Nucleus accumbens (tissue), 56 donors: ENCODE results near the gene COQ6.
"Not testable (repeated sequence)": the region's sequence is repeated elsewhere in the genome, so short reads cannot be mapped to it uniquely, and the experiment has no call there.

Experiments used
- DNase-seq, 56 donors: peaks; one replicate each; lab custom pipeline; 2025; lab: John Stamatoyannopoulos, UW

The COQ6 gene

DNA sequence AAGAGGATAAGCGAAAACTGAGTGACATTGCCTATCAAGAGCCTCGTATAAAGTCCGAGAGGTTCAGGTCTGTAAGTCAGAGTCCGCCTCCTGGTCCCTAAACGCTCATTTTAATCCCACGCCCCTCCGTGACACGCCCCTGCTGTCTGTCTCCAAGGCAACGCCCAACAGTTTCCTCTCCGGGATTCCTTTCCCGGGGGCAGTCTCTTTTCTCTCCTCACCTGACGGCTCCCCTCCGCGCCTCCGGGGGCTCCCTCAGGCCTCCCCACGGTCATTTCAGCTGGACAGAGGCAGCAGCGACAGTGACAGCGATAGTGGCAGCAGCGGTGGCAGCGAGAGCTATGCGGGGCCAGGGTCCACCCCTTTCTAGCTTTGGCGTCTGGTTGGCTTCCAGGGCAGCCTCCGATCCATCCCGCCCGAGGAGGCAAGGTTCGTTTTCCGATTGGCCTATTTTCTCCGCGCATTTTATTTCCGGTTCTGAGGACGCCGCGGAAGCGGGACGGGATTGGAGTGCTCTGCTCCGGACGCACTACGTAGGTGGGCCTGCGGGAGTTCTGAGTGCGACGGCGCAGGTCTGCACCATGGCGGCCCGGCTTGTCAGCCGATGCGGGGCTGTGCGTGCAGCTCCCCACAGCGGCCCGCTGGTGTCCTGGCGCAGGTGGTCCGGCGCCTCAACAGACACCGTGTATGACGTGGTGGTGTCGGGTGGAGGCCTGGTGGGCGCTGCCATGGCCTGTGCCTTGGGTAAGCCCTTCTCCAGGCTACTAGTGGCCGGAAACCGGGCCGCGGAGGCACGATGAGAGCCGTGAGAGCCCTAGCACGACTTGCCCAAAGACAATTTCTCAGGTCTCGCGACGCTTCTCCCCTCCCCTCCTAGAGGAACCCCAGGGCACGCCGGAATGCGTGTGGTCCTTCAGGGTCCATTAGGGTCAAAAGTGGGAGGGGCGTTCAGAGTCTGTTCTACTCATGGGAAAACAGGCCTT lies at the start of gene COQ6, which contains the start of gene FAM161B:
TSS of gene COQ6 (plus strand) at position 551 of the 983 bp plus-strand sequence. CDS start at position 582, 31 bp downstream.
TSS of gene FAM161B (minus strand) at position 343 of the 983 bp plus-strand sequence. CDS start at position 275, 68 bp downstream.
- DNase-seq: peak; percentile 70 to 98 (median 92)

DNA sequence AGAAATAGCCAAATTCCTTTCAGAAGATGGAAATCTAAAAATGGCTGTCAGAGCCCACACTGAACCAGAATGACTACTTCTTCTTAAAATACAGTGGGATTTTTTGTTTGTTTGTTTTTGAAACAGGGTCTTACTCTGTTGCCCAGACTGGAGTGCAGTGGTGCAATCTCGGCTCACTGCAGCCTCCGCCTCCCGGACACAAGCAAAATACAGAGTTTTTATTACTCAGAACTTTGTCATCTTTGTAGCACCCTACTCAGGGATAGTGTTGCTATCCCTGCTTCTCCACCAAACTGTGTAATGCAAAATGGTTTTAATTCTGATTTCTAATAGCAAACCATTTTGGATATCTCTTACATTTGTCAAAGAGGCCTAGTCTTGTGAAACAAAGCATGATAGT lies 47.1 kb upstream of the COQ6 start:
- no peak for DNase-seq

DNA sequence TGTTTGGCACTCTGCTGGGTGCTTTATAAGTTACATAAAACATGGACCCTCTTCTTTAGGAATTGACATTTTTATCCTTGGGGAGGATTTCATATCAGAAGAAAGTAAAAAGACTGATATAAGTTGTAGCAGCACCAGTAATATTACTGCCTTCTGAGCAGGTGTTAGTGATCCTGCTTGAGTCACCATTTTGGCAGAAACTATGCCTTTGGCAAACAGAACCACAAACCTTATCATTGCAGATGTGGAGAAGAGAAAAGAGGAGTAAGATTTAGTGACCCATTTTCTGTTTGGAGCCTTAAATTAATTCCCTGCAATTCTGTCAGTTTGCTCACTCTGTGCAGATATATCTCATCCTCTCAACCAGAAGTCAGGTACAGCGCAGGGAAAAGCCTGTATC lies 40.4 kb upstream of the COQ6 start:
- DNase-seq: no peak

DNA sequence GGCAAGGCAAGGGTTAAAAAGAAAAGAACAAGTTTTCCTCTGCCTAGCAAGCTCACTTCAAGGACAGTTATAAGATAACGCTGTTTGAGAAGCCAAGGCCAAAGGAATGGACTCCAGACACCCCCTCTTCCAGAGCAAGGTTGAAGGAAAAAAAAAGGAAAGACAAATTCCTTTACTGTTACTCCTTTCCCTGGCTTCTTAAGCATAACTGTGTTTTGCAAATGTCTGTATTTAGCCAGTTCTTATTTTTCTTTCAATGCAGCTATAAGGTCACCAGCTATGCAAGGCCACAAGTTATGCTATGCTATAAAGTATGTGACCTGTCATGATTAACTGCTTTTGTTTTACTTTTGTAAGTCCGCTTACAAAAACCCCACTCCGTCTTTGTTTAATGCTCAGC lies 36.8 kb upstream of the COQ6 start:
- DNase-seq: no peak

DNA sequence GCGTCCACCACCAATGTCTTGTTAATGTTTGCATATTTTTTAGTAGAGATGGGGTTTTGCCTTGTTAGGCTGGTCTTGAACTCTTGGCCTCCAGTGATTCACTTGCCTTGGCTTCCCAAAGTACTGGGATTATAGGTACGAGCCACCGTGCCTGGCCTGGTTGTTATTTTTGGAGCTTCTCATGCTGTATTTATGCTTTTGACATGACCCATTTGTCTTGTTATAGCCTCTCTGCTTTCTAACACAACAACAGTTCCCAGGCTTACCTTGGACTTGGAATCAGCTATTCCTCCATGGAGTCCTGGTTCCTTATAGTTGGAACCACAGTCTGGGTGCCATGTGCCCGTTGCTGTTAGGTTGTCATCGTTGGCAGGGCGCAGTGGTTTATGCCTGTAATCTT lies 33.8 kb upstream of the COQ6 start:
- no peak for DNase-seq

DNA sequence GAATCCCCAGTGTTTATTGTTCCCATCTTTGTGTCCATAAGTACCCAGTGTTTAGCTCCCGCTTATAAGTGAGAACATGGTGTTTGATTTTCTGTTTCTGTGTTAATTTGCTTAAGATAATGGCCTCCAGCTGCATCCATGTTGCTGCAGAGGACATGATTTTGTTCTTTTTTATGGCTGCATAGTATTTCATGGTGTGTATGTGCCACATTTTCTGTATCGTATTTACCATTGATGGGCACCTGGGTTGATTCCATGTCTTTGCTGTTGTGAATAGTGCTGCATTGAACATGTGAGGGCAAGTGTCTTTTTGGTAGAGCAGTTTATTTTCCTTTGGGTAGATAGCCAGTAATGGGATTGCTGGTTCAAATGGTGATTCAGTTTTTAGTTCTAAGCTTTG lies 30.6 kb upstream of the COQ6 start:
- not testable (repeated sequence) for DNase-seq

DNA sequence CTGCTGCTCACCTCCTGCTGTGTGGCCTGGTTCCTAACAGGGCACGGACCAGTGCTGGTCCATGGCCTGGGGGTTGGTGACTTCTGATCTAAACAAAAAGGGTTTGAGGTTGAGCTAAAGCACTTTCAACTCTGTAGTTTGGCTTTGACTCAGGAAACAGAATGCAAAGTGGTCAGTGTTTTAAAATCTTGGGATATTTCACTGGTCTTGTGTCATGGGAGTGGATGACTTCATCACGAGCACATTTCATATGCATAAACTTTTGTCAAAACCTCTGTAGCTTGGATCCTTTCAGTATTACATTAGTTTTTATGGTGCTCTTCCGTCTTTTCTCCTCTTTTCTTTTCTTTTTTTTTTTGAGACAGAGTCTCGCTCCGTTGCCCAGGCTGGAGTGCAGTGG lies 25.8 kb upstream of the COQ6 start:
- no peak for DNase-seq

DNA sequence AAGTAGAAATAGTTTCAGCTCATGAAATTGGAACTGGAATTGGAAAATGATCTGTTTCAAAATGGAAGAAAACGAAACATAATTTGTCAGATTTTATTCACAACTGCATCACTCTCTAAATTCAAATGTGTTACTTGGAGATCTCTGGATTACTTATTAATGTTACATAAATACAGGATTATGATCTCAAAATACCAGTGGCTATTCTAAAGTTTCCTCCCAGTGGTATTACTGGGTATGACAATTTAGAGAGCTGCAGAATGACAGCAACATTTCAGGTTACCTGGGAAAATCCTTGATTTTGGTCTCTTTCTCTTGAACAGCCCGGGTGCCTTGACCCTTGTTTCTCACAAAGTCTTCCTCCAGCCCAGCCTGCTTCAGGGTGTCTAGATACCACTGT lies 14.4 kb upstream of the COQ6 start:
- DNase-seq: no peak

DNA sequence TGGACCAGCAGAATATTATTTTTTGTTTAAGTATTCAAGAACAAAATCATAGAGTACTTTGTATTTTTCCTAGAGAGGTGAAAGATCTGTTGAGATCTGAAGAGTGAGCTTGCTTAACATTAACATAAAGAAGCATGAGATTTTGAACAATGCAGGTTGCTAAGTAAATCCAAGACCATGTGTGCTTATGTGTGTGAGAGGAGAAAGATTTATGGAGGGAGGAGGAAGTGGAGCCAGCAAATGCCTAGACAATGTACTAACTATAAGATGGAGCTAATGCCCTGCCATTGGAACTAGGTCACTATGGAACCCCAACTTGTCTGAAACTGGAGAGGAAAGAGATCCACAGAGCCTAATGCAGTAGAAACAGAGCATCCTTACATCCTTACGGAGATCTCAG lies 13.6 kb upstream of the COQ6 start:
- DNase-seq: no peak

DNA sequence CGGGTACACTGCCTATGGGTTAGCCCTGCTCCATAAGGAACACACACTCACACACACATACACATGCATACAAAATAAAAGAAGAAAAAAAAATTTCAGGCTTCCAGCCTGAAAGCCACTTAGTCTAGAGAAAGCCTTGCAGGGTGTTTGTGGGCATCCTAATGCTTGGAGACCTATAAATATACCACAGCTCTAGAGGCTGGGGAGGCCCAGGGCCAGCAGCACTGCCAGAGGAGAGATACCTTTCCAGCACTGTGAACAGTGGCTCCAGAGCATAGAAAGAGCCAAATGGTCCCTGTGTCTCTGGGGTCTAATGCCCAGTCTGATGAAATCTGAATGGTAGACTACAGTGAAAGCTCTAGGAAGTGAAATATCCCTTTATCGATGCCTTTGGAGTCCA lies 13.1 kb upstream of the COQ6 start:
- DNase-seq: no peak

DNA sequence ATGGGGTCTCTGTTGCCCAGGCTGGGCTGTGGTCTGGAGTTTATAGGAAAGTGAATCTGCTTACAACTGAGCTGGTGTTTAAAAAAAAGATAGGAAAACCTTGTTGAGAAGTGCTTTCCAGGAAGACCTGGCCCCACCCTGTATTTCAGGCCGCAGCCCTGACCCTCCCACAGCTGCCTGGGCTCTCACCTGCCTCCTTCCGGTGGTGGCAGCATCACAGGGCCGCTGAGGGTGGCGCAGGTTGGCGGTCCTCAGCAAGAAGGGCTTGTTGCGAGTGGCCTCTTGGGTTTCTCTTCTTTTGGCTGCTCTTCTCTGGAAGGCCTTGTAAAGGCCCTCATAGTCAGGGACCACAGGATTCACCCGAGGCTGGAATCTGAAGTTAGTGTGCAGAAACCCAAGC lies 7.9 kb upstream of the COQ6 start:
- DNase-seq: no peak

DNA sequence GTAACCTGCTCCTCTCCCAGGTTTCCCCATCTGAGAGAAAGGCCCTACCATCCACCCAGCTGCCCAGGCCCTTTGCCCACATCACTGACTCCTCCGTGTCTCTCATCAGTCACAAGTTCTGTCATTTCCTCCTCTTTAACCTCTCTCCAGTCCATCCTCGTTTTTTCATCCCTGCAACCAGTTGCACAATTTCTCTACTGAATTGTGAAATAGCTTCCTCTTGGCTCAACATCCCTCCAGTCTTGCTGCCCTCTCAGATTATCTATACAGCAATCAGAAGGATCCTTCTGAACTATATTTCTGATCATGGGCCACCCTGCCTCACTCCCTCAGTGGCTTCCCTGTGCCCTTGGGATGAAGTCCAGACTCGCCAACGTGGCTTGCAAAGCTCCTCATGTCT lies 7.0 kb upstream of the COQ6 start:
- DNase-seq: no peak

DNA sequence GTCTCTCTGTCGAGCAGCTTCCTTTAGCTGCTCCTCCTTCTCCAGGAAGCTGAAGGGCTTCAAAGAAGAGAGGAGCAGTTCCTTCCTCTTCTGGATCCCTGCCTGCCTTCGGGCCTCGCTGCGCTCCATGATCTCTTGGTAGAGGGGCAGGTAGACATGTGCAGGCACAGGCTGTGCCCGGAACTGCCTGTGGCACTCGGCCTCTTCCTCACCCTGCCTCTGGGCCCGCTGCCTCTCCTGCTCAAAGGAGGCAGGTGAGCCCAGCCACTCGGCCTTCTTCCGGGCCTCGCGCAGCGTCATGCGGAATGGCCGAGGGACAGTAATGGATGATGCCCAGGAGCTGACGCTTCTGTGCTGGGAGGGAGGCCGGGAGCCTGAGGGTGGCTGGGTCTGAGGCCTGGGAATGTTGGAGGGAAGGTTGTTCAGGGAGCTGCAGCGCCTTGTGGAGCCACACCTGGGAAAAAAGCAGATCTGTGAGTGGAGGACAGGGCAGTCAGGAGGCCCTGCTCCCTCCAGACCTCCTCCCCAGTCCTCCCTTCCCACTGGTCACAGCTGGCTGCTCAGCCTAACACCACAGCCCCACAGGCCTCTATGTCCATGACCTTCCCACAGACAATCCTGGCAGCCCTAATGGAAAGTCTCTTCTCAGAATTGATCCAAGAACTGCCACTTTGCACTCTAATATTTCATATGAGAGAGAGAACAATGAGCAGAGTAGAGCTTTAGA lies 5.5 kb upstream of the COQ6 start:
- no peak for DNase-seq

DNA sequence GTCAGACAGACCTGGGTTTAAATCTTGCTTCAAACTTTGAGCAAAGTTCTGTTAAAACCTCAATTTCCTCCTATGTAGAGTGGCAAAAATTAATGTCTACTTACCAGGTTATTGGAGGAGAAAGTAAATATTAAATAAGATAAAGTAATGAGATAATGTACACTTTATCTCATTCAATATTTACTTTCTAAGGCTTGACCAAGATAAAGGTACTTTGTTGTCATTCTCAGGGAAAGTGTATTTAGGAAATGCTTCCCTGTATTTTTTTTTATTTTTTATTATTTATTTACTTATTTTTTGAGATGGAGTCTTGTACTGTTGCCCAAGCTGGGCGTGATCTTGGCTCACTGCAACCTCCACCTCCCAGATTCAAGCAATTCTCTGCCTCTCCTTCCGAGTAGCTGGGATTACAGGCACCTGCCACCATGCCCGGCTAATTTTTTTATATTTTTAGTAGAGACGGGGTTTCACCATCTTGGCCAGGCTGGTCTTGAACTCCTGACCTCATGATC lies 4.9 kb upstream of the COQ6 start:
- no peak for DNase-seq

DNA sequence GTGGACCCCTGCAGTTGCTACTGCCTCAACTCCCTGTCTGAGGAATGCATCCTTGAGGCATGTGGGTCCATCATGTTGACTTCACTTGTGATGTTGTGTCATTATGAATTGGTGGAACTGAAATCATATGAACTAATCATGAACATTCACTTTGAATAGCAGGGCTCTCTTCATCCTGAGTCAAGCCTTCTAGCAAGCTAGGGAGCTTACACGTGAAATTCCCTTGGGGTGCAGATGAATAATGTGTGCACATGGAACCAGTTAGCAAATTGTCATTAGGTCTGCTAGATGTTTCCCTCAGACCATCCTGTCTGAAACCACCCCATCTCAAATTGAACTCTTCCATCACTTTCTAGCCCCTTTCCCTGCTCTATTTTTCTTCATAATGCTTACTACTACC lies 3.6 kb downstream of the COQ6 start:
- DNase-seq: no peak

DNA sequence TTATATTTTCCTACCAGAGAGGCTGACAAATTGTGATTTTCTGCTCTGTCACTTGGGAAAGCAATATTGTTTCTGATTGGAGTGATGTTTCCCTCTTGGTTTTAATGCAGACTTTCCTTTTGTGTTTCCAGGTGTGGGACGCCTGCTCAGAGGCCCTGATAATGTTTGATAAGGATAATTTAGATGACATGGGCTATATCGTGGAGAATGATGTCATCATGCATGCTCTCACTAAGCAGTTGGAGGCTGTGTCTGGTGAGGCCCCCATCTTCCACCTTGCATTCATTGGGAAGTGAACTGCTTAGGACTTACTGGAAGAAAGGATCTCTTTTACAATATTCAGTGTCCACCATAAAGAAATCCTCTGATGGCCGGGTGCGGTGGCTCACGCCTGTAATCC lies 5.6 kb downstream of the COQ6 start:
- no peak for DNase-seq

DNA sequence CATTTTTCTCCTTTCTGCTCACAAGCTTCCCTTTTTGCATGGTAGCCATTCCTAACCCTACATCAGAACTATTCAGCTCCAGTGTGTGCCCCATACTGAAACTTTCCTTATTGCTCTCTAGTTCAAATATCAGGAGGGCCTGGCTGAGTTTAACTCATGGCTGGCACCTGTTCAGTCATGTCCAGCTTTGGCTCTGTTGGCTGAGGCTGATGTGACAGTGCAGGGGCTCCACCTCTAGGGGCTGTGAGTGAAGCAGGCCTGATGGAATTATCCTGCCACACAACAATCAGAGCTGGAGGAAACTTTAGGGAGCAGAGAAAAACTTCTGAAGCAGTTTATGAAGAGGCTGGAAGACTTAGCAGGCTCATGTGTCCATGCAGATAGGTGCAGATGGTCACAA lies 8.5 kb downstream of the COQ6 start:
- no peak for DNase-seq

DNA sequence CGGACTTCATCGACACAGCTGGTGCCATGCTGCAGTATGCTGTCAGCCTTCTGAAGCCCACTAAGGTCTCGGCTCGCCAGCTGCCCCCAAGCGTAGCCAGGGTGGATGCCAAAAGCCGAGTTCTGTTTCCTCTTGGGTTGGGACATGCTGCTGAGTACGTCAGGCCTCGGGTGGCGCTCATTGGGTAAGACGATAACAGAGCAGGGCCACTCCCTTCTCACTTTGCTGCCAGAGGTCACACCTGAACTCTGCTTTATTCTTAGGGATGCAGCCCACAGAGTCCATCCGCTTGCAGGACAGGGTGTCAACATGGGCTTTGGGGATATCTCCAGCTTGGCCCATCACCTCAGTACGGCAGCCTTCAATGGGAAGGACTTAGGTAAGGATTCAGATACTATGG lies 11.1 kb downstream of the COQ6 start:
- no peak for DNase-seq

DNA sequence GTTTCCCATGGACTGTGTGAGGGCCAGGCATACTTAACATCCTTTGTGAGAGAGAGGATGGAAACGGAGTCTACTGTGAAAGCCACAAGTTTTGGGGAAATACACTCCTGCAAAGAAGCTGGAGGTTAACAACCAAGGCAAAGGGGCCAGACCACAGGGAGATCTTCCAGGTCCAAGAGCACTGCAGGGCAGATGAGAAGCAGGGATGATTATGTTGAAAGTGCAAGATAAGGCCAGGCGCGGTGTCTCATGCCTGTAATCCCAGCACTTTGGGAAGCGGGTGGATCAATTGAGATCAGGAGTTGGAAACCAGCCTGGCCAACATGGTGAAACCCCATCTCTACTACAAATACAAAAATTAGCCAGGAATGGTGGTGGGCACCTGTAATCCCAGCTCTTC lies 15.1 kb downstream of the COQ6 start:
- DNase-seq: no peak

DNA sequence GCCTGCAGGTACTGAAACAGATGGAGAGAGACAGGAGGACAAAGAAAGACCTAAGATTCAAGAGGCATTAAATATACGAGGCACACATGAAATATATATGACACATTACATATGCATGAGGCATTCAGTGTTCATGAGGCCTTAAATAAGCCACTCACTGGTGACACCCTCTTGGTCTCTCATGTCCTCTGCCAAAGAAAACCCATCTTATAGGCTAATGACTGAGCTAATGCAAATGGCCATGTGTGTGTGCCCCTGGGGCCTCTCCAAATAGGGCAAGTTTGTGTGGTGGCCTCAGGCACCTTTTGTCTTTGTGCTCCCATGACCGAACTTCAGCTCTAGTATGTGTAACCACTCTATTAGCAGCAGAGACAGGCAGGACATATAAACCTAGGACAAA lies 18.8 kb downstream of the COQ6 start:
- DNase-seq: no peak

DNA sequence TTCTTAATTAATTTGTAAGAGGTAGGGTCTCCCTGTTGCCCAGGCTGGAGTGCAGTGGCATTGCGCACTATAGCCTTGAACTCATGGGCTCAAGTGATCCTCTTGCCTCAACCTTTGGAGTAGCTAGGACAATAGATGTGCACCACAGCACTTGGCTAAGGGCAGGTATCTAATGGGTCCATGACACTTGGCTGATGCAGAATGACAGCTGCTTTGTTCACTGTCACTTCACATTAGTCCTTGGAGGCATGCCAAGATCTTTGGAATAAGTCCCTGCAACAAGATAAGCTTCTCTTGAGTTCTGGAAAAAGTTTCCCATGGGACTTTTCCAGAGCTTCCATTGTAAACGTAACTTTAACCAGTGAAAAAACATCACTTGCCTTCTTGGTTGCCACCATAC lies 23.4 kb downstream of the COQ6 start:
- no peak for DNase-seq

DNA sequence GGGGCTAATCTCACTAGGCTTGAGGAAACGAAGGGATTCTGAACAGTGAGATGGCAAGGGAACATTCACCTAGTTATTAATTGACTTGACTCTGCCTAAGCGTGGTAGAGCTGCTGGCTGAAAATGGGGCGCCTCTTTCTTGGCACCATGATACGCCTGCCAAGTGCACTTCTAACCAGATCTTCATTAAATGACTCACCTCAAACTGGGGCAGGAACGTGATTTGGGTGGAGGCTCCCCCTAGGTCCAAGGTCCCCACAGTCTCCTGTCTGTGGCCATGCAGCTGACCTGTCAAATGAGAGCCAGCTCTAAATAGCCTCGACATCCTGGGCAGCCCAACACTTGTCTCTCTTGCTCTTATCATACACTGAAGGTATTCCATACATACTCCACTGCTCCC lies 26.0 kb downstream of the COQ6 start:
- DNase-seq: no peak
